Measurements from ENCODE around the gene CLCN5. TPM values are rescaled to one million over a fixed set of nuclear protein-coding genes. Genes with fewer than 3 reads are reported as not detected.
"Not testable (repeated sequence)": the region's sequence is repeated elsewhere in the genome, so short reads cannot be mapped to it uniquely, and the experiment has no call there.

Gene CLCN5
- total RNA-seq, 1 experiment from 2014 or later = 0.76 TPM

DNA sequence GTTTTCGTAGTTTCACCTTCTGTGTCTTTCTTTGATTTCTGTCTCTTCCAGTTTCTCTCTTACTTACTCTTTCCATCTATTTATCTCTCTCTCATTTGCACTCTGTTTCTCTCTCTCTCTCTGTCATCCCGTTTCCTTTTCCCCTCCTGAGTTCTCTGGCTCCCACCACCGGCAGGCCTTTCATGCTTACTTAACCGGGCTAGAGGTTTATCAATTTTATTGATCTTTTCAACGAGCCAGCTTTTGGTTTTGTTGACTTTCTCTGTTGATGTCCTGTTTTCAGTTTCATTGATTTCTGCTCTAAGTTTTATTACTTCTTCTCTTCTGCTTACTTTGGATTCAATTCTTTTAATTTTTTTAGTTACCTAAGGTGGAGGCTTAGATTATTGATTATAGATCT lies 103.2 kb downstream of the CLCN5 start:
- not testable (repeated sequence) for H3K27me3 ChIP-seq, H3K4me3 ChIP-seq, DNase-seq, H3K36me3 ChIP-seq, H3K9me3 ChIP-seq

DNA sequence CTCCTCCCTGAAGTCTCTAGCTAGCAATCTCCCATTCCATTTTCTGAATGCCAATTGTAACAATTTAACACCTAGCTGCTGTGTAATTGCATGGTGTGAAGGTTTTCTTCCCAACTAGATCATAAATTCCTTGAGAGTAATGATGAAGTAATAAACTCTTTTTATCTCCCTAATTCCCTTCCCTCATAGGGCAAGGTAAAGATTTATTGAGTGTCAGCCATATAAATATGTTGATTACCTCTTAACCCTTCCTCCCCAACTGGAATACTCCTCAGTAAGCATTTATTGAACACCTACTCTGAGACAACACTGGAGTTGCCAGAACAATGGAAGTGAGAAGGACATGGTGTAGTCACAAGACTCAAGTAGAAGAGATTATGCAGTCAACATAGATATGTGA lies 112.7 kb downstream of the CLCN5 start:
- no peak for DNase-seq
- Histone ChIP-seq H3K4me3 (no peak overlapping the region), H3K36me3 (no peaks in the 10 kb centered on the region), H3K9me3 (no peaks in the 10 kb centered on the region), H3K27me3 (no peaks in the 10 kb centered on the region)

DNA sequence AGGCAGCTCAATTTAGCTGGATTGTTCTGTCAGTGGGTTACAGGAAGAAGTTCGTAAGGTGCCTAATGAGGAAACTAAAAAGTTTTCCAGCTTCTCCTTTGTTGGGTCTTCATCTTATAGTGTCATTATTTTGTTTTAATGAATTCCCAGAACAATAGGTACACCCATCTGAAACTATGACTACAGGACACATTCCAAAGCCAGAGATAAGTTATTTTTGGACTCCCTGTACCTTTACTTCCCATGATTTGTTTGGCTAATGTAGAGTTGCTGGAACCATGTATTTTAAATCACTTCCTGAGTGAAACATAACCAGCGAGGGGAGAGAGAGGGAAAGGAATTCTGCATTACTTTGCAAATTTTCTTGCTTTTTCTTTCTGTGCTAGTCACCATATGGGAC lies 114.0 kb downstream of the CLCN5 start:
- H3K4me3 ChIP-seq = no peak overlapping the region
- H3K27me3 ChIP-seq = no peaks in the 10 kb centered on the region
- no peaks in the 10 kb centered on the region for H3K36me3 ChIP-seq
- no peaks in the 10 kb centered on the region for H3K9me3 ChIP-seq
- DNase-seq = no peak

DNA sequence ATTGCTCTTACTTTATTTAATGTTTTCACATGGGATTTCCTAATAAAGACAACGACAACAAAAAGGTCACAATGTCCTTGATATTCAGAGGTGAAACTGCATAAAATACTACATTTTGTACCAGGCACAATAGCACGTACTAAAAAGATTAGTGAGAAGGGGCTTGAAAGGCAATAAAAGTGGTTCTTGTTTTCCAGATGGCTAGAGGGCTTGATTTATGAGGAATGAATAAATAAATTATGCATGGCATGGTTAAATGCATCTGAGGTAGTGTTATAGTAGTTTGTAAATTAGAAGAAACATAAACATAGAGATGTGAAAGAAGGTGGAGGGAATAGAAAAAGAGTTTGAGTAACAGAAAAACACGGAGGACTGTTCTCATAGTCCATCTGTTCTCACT lies 123.4 kb downstream of the CLCN5 start:
- Histone ChIP-seq H3K4me3 (no peak overlapping the region), H3K36me3 (no peaks in the 10 kb centered on the region), H3K9me3 (no peaks in the 10 kb centered on the region), H3K27me3 (no peaks in the 10 kb centered on the region)
- DNase-seq = no peak

DNA sequence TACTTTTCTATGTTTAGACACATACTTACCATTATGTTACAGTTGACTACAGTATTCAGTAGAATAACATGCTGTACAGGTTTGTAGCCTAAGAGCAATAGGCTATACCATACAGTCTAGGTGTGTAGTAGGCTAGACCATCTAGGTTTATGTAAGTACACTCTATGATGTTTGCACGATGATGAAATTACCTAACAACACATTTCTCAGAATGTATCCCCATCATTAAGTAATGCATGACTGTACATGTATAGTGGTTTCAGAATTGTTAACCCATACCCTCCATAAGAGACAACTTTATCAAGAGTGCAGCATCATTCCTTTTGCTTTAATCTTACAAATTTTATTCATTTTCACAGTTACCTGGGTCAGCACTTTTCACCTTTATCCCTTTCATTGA lies 126.8 kb downstream of the CLCN5 start:
- H3K36me3 ChIP-seq = no peaks in the 10 kb centered on the region
- no peaks in the 10 kb centered on the region for H3K9me3 ChIP-seq
- H3K4me3 ChIP-seq = no peak overlapping the region
- DNase-seq = no peak
- H3K27me3 ChIP-seq = no peaks in the 10 kb centered on the region

DNA sequence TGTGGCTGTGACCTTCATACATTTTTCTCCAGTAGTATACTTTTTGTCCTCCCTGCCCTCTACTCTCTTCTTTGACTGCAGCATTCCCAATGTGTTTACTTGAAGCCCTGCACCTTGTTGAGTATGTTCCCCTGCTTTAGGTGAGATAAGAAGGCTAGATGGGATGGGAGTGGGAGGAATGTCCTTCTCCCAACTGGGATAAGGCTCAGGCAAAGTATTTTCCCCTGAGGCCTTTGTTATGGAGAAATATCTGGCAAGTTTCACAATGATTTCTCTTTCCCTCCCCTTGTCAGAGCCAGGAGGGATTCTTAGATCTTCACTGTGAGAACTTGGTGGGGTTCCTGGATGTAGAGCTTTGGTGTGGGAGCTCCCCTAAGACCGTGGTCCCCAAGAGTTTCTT lies 131.8 kb downstream of the CLCN5 start:
- DNase-seq = no peak
- Histone ChIP-seq H3K27me3 (no peaks in the 10 kb centered on the region), H3K9me3 (no peaks in the 10 kb centered on the region), H3K4me3 (no peak overlapping the region), H3K36me3 (no peaks in the 10 kb centered on the region)

DNA sequence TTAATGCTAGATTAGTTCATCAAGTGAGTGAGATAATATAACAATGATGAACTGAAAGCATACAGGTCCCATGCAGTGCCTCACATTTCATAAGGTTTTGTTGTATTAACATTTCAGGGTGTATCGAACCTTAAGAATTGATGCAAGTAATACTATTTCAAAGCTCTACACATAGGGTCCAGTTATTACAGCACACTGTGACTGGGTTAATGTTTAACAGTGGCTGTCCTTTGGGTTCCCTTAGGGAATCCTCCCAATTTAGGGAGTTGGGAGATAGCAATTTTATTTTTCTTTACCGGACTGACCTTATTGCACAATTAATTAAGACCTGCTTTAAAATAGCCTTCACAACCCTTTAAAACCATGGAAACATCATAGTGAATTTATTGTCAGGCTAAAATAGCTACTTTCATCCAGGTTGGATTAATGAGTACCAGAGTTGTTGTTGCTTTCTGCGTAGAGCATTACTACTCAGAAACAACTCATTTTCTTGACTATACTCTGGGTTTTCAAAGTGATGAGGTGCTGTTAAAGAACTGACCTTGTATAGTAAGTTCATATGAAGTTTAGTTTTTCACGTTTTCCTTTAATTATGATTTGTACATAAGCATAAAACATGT lies 144.0 kb downstream of the CLCN5 start:
- Histone ChIP-seq H3K4me3 (no peak overlapping the region), H3K36me3 (no peaks in the 10 kb centered on the region), H3K9me3 (no peaks in the 10 kb centered on the region), H3K27me3 (no peaks in the 10 kb centered on the region)
- no peak for DNase-seq

DNA sequence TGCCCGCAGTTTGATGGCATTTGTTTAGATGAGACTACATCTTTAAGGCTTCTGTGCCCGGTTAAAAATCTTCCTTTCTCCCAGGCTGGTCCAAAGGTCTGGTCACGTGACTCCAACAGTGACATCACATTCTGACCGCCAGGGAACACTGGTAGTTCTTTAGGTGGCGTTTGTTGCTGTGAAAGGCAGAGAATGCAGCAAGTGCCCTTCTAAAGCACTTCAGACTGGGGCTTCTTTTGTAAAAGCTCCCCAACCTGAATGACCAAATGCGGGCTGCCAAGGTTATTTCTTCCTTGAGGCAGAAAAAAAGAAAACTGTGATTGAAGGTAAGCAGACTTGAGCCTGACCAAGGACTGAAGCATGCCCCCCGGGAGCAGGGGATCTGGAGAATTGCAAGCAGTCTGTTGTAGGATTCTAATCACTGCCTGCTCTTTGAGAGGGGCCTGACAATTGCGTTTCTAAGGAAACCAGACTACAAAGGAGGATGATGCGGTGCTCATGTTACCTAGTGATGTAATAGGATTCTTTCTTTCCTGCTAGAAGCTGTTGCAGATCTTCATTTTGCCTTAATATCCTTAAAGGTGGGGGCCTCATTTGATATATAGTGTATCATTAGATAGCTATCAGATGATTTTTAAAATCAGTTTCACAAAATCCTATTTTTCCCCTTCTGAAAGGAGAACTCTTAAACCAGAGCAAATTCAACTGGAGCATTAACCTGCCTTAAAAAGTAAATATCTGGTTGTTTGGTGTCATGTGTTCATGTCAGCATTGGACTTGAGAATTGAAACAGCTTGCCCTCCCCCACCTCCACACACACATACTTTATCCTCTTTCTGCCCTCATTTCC lies 145.3 kb downstream of the CLCN5 start:
- DNase-seq = no peak
- no peaks in the 10 kb centered on the region for H3K9me3 ChIP-seq
- H3K4me3 ChIP-seq = no peak overlapping the region
- H3K27me3 ChIP-seq = no peaks in the 10 kb centered on the region
- no peaks in the 10 kb centered on the region for H3K36me3 ChIP-seq

DNA sequence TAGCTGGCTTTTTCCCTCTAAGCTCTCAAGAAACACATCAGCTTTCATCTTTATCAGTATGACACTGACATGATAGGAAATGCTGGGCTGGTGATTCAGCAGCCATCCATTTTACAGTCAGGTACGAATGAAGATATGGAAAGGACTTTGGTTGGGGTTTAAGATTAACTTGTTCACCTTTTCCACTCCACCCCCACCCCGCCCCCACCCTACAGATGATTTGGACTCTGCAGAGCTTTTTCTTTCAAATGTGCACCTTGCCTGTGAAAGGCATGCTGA lies 145.8 kb downstream of the CLCN5 start:
- no peaks in the 10 kb centered on the region for H3K27me3 ChIP-seq
- H3K36me3 ChIP-seq = no peaks in the 10 kb centered on the region
- H3K4me3 ChIP-seq = no peak overlapping the region

DNA sequence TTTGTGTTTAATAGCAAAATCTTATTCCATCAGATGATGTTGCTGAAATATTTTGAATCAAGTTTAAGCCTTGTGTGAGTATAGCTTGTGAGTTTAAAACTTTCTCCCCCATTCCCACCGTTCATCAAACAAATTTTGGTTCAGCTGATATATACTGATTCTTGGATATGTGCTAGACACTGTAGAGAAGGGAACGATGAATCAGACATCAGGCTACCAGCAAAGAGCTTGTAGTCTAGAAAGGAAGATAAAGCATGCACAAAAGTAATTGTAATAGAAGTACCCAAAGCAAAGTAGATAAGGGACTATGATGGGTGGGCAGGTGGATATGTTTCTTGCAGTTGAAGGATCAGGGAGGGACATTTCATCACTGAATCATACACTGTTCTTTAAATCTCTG lies 146.5 kb downstream of the CLCN5 start:
- no peaks in the 10 kb centered on the region for H3K36me3 ChIP-seq
- no peaks in the 10 kb centered on the region for H3K9me3 ChIP-seq
- H3K27me3 ChIP-seq = no peaks in the 10 kb centered on the region
- H3K4me3 ChIP-seq = no peak overlapping the region
- no peak for DNase-seq

More for the DNA sequence above, 145.8 kb downstream of the CLCN5 start:
- DNase-seq = no peak
- no peaks in the 10 kb centered on the region for H3K9me3 ChIP-seq

DNA sequence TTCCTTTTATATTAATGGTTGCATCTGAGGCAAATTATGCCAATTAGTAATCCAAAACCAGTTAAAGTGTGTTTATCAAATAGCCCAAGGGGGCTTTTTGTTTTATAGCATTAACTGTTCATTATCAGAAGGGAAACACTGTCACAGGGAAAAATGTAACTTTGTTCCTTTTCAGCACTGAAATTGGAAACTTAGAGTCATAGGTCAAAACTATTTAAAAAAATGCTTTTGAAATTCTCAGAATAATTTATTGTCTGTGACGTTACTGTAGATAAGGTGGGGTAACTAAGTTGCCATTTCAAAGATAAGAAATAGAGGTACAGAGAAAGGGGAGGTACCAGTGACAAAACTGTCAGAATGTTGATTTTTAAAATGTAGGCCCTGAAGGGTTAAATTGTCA lies 149.1 kb downstream of the CLCN5 start:
- Histone ChIP-seq H3K9me3 (no peaks in the 10 kb centered on the region), H3K36me3 (no peaks in the 10 kb centered on the region), H3K4me3 (no peak overlapping the region), H3K27me3 (no peaks in the 10 kb centered on the region)
- no peak for DNase-seq

DNA sequence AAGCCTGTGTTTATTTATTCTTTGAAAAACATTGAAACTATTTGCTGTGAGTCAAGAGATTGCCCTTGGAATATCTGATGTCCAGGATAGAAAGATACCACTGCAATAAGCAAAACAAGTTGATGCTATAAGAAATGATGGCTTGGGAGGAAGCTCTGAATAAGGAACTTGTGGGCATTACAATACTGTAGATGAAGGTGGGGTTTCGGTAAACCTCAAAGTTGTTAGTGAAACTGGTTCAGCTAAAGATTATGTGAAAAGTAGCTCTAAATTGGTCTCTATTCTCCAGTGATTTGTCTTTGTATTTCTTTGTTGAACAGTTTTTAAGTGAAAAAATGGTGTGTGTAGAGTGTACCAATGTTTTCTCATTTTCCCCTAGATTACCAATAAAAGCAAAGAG lies 149.7 kb downstream of the CLCN5 start:
- no peaks in the 10 kb centered on the region for H3K9me3 ChIP-seq
- no peaks in the 10 kb centered on the region for H3K36me3 ChIP-seq
- H3K4me3 ChIP-seq = no peak overlapping the region
- H3K27me3 ChIP-seq = no peaks in the 10 kb centered on the region
- no peak for DNase-seq

DNA sequence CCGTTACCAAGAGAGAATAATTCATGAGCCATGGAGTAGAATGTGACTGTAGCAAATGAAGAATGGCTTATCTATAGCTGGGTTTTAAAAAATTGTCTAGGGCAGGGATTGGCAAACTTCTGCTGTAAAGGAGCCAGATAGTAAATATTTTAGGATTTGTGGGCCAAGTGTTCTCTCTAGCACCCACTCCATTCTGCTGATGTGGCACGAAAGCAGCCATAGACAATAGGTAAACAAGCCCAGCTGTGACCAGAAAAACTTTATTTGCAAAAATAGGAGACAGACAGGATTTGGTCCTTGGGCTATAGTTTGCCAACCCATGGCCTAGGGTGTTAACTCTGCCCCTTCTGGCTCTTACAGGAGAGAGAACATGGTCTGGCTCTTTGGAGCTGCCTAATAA lies 151.2 kb downstream of the CLCN5 start:
- no peaks in the 10 kb centered on the region for H3K27me3 ChIP-seq
- DNase-seq = no peak
- no peaks in the 10 kb centered on the region for H3K9me3 ChIP-seq
- no peak overlapping the region for H3K4me3 ChIP-seq
- no peaks in the 10 kb centered on the region for H3K36me3 ChIP-seq

DNA sequence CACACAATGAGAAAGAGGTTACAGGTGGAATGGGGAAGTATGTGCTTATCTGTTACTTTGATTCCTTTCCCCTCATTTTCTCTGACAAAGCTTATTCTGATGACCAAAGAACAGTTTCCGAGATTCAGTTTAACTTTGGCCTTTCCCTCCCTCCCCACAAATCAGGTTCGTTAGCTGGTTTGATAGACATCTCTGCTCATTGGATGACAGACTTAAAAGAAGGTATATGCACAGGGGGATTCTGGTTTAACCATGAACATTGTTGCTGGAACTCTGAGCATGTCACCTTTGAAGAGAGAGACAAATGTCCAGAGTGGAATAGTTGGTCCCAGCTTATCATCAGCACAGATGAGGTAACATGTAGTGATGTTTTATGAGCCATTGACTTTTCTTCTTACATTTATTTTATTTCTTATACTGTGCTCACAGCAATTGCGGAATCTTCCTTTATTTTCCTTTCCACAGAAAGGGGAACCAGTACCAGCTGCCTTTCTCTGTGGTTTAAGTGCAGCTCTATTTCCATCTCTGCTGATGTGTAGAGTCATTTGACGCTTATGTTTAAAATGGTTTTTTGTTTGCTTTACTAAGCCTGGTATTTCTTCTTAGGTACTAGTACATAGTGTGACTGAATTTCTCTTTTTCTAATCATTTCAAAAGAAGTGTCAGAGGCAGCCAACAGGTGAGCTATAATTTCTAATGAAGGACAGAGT lies 153.4 kb downstream of the CLCN5 start:
- Histone ChIP-seq H3K9me3 (no peaks in the 10 kb centered on the region), H3K27me3 (no peaks in the 10 kb centered on the region), H3K4me3 (no peak overlapping the region), H3K36me3 (no peaks in the 10 kb centered on the region)
- no peak for DNase-seq

DNA sequence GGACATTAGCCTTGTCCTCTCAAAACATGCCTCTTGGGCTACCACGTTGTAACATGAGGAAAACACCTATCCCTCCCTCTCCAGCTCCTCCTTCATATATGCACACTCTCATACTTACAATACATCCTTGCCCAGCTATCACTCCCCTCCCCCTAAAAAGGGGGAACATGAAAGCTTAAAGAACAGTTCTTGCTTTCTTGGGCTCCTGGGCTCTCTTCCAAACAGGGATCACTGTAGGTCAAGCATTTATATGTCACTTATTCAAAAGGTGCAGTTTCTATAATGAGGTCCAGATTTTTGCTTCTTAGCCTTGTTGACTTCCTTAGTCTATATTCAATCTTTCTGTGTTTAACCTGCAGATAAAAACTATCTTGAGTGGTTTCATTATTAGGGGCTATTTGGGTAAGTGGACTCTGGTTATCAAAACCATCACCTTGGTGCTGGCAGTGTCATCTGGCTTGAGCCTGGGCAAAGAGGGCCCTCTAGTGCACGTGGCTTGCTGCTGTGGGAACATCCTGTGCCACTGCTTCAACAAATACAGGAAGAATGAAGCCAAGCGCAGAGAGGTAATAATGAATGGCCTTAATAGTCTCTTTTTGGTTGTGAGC lies 159.0 kb downstream of the CLCN5 start:
- no peak overlapping the region for H3K4me3 ChIP-seq
- no peak for DNase-seq
- H3K36me3 ChIP-seq = no peaks in the 10 kb centered on the region
- no peaks in the 10 kb centered on the region for H3K9me3 ChIP-seq
- no peaks in the 10 kb centered on the region for H3K27me3 ChIP-seq

DNA sequence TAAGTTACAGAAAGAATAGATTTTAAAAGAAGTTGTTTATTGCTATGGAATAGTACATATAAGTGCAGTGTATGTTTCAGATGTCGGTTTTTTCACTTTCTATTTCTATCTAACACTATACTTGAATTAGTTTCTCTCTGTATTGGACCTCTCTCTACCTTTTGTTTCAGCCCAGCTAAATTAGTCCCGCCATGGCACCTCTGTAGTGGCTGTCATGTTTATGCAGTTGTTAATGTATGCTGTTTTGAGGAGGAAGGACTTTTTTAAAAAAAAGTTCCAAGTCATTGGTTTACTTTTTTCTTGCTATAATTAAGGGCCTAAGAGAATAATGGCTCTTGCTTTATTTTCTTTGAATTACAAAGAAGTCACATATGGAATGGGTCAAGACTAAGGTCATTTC lies 160.3 kb downstream of the CLCN5 start:
- Histone ChIP-seq H3K4me3 (no peak overlapping the region), H3K36me3 (no peaks in the 10 kb centered on the region), H3K9me3 (no peaks in the 10 kb centered on the region), H3K27me3 (no peaks in the 10 kb centered on the region)
- no peak for DNase-seq

DNA sequence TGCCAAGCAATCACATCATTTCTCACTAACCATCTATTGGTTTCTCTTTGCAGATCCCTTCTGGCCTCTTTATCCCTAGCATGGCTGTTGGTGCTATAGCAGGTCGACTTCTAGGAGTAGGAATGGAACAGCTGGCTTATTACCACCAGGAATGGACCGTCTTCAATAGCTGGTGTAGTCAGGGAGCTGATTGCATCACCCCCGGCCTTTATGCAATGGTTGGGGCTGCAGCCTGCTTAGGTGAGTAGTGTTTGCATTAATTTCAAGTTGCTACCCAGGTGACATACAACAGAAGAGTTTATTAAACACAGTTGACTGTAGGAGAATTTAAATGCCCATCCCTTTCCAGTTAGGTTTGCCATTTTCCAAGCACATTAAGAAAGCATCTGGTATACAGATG lies 166.2 kb downstream of the CLCN5 start:
- no peaks in the 10 kb centered on the region for H3K27me3 ChIP-seq
- DNase-seq = no peak
- H3K4me3 ChIP-seq = no peak overlapping the region
- no peaks in the 10 kb centered on the region for H3K36me3 ChIP-seq
- H3K9me3 ChIP-seq = no peaks in the 10 kb centered on the region
